SU-DHL-6 (cell line): ENCODE data around the gene CBFA2T2.
"Not testable (repeated sequence)": the region's sequence is repeated elsewhere in the genome, so short reads cannot be mapped to it uniquely, and the experiment has no call there.

Source experiments
- CTCF ChIP-seq: fragments of 200-600 bp; sonication (generic); IDR thresholded peaks from one replicate; pipeline ENCODE4 v1.5.1; 2017; ENCODE audit warnings: antibody characterized with exemption, mild to moderate bottlenecking, low read length, moderate library complexity; ENCODE audit not compliant: insufficient read depth, poor library complexity, severe bottlenecking
- EZH2phosphoT487 ChIP-seq: fragments of 200-600 bp; sonication (generic), shearing (Covaris generic); conservative IDR thresholded peaks from 2 replicates; pipeline ENCODE4 v1.6.1; 2018; ENCODE audit warnings: mild to moderate bottlenecking, antibody characterized with exemption, low read length, moderate library complexity, mixed read lengths

- peak; percentile 84 for TF ChIP-seq CTCF
- not testable (repeated sequence) for TF ChIP-seq EZH2phosphoT487
Measured at GRCh38 chr20:33456916-33457642, 32.8 kb upstream of the CBFA2T2 start.
